Measurements from ENCODE around the gene SYT5.

DNA sequence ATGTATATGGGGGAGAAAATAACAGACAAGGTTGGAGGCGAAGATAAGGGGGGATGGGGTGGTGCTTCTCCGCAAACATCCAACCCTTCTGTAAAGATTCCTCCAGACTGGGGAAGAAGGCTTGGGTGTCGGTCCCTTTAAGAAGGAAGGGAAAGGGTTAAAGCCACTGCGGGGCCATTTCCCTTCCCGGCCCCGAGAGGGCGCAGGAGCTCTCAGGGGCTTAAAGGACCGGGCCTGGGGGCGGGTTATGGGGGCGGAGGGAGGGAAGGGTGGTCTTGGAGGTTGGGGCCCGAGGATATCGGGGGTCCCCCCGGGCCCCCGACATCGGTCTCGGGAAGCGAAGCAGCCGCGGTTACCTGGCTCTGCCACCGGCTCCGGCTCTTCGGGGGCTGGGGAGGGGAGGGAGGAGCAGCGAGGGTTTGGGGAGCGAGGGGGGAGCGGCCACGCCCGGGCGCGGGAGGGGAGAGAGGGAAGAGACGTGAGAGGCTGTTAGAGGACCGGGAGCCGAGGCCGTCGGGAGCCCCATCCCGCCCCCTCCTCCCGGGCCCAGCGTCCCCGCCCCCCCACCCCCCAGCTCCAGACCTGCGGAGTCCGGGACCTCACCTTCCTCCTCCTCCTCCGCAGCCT, 33.9 kb downstream of the SYT5 start:
- TF ChIP-seq SIN3A (IDR thresholded peaks at IDR 0.05; ENCODE audit: low read depth, low read length) (no peak), ZBTB4 (CRISPR knock-in tag; IDR thresholded peaks at IDR 0.05) (no peak), EZH2 (IDR thresholded peaks at IDR 0.05; ENCODE audit: borderline replicate concordance, control insufficient read depth, low read depth, low read length) (no peak), TAF1 (IDR thresholded peaks at IDR 0.05; ENCODE audit: borderline replicate concordance, low read depth, low read length) (no peak), POLR2A (IDR thresholded peaks at IDR 0.05; ENCODE audit: low read depth, low read length) (no peak), NR2F1 (conservative IDR thresholded peaks at IDR 0.05) (no peak)
- TF ChIP-seq, protein P1, sequence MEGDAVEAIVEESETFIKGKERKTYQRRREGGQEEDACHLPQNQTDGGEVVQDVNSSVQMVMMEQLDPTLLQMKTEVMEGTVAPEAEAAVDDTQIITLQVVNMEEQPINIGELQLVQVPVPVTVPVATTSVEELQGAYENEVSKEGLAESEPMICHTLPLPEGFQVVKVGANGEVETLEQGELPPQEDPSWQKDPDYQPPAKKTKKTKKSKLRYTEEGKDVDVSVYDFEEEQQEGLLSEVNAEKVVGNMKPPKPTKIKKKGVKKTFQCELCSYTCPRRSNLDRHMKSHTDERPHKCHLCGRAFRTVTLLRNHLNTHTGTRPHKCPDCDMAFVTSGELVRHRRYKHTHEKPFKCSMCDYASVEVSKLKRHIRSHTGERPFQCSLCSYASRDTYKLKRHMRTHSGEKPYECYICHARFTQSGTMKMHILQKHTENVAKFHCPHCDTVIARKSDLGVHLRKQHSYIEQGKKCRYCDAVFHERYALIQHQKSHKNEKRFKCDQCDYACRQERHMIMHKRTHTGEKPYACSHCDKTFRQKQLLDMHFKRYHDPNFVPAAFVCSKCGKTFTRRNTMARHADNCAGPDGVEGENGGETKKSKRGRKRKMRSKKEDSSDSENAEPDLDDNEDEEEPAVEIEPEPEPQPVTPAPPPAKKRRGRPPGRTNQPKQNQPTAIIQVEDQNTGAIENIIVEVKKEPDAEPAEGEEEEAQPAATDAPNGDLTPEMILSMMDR (IDR thresholded peaks at IDR 0.05 in 2 of 3, conservative IDR thresholded peaks at IDR 0.05 in 1 of 3; ENCODE audit: control insufficient read depth in 2 of 3, extremely low read depth in 1 of 3, insufficient read depth in 1 of 3, low read depth in 3 of 3, low read length in 3 of 3), result peak; percentile 37 to 70 (median 45)
